ENCODE data around the gene MAP2K4. TPM values are rescaled to one million over a fixed set of nuclear protein-coding genes. Genes with fewer than 3 reads are reported as not detected.

The MAP2K4 gene
- total RNA-seq, 4 donors from 2014 or later: 25.2 to 43.0 (median 33.2) TPM

- Histone ChIP-seq H3K4me3 (peak within 1 kb of the TSS; percentile 81 to 98 (median 96)), H3K36me3 (peaks cover 0 to 5% (median 3%) of the 10 kb centered on the region in 3 donors), H3K27ac (peak within 1 kb of the TSS; percentile 95 to 97 (median 96)), H3K4me1 (peaks cover 4 to 22% (median 6%) of the 10 kb centered on the region in 3 donors), H3K9me3 (no peaks in the 10 kb centered on the region), H3K27me3 (no peaks in the 10 kb centered on the region)
- DNase-seq: peak; percentile 70
- intact Hi-C loops (cut with DNase I): no loop called here
- TF ChIP-seq POLR2A (IDR thresholded peaks at IDR 0.05) (peak in 3 of 4 donors; percentile 94 to 100 (median 98)), CTCF (IDR thresholded peaks at IDR 0.05) (peak in 1 of 6 experiments; percentile 18)
- WGBS, 2 donors: 2 to 3% methylated on average over 15 to 23 of the region's 74 CpGs
Observed at GRCh38 chr17:11997147-11997971, 23.3 kb upstream of the MAP2K4 start, which contains the start of gene ZNF18. TSS of gene ZNF18 (minus strand) at chr17:11997475. CDS start at chr17:11992829, 4,646 bp downstream.

- Histone ChIP-seq H3K27me3 (no peaks in the 10 kb centered on the region), H3K9me3 (no peaks in the 10 kb centered on the region), H3K4me1 (peaks cover 4 to 22% (median 6%) of the 10 kb centered on the region in 3 donors), H3K27ac (peak overlapping the region; percentile 87 to 97 (median 96)), H3K36me3 (no peaks in the 10 kb centered on the region), H3K4me3 (peak overlapping the region; percentile 81 to 98 (median 96))
- intact Hi-C loops (cut with DNase I): no loop called here
- 60 to 63% methylated on average over 4 of the region's 4 CpGs for WGBS, 2 donors
- no peak for TF ChIP-seq POLR2A (IDR thresholded peaks at IDR 0.05)
- no peak for TF ChIP-seq CTCF (IDR thresholded peaks at IDR 0.05)
- DNase-seq: no peak
Observed at GRCh38 chr17:11997972-11998233, 22.8 kb upstream of the MAP2K4 start.

- no peak for DNase-seq
- H3K9me3 ChIP-seq: no peaks in the 10 kb centered on the region
- no peak for TF ChIP-seq POLR2A (IDR thresholded peaks at IDR 0.05)
- no peak for TF ChIP-seq CTCF (IDR thresholded peaks at IDR 0.05)
- peaks cover 4 to 22% (median 6%) of the 10 kb centered on the region in 3 donors for H3K4me1 ChIP-seq
- H3K27ac ChIP-seq: no peak overlapping the region
- H3K4me3 ChIP-seq: no peak overlapping the region
- no peaks in the 10 kb centered on the region for H3K36me3 ChIP-seq
- H3K27me3 ChIP-seq: no peaks in the 10 kb centered on the region
- 74 to 78% methylated on average over 5 of the region's 5 CpGs for WGBS, 2 donors
- intact Hi-C loops (cut with DNase I): no loop called here
Observed at GRCh38 chr17:11999696-12000095, 21.0 kb upstream of the MAP2K4 start.

- WGBS, 2 donors: 78 to 84% methylated on average over 5 of the region's 5 CpGs
- DNase-seq: no peak
- Histone ChIP-seq H3K9me3 (no peaks in the 10 kb centered on the region), H3K27me3 (peaks cover 0 to 4% (median 0%) of the 10 kb centered on the region in 4 donors), H3K4me1 (no peaks in the 10 kb centered on the region), H3K36me3 (no peaks in the 10 kb centered on the region), H3K4me3 (no peak overlapping the region), H3K27ac (no peak overlapping the region)
- intact Hi-C loops (cut with DNase I): no loop called here
- no peak for TF ChIP-seq CTCF (IDR thresholded peaks at IDR 0.05)
- TF ChIP-seq POLR2A (IDR thresholded peaks at IDR 0.05): no peak
Observed at GRCh38 chr17:12007466-12007865, 13.2 kb upstream of the MAP2K4 start.

- Histone ChIP-seq H3K9me3 (no peaks in the 10 kb centered on the region), H3K4me3 (peak overlapping the region; percentile 71 to 88 (median 86)), H3K27ac (peak overlapping the region in 3 of 4 donors; percentile 84 to 95 (median 94)), H3K27me3 (no peaks in the 10 kb centered on the region), H3K4me1 (peaks cover 13 to 59% (median 34%) of the 10 kb centered on the region in 3 donors), H3K36me3 (no peaks in the 10 kb centered on the region)
- intact Hi-C loops (cut with DNase I): no loop called here
- DNase-seq: no peak
- TF ChIP-seq CTCF (IDR thresholded peaks at IDR 0.05) (no peak), POLR2A (IDR thresholded peaks at IDR 0.05) (no peak)
- 0 to 5% methylated on average over 2 of the region's 3 CpGs for WGBS, 2 donors
Observed at GRCh38 chr17:12021623-12022140, 1.0 kb downstream of the MAP2K4 start.
